AG10803 (cell line): ENCODE data around the gene UGT1A5.

ENCODE experiments used
- DNase-seq: peaks from one replicate; pipeline ENCODE4 v3.0.0; 2010; ENCODE audit warnings: low read depth
- H3K4me3 ChIP-seq: 2 replicates; pipeline ENCODE4 v1.5.1; 2011; ENCODE audit warnings: mild to moderate bottlenecking, low read length, control low read depth
- TF ChIP-seq, protein P1 (sequence below): conservative IDR thresholded peaks from 2 replicates; pipeline ENCODE4 v1.5.1; 2011; ENCODE audit warnings: mild to moderate bottlenecking, low read length, control low read depth, inconsistent platforms

Gene UGT1A5

DNA sequence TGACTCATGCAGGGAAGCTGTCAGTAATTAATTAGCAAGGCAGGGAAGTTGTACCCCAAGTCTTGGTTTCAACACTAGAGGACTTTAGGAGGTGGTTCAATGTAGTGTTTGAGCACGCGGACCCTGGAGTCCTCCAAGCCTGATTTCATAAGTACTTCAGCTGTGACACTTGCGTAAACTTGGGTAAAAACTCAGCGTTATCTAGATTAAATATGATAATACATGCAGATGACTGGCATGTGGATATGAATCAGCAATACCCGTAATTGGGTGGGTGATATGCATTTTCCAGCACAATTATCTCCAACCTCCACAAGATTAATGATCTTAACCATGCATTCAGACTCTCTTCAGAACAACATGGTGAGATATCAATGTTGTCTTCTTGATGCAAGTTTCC, 25.8 kb upstream of the UGT1A5 start:
- no peak for DNase-seq
- no peak overlapping the region for H3K4me3 ChIP-seq
- TF ChIP-seq, protein P1, sequence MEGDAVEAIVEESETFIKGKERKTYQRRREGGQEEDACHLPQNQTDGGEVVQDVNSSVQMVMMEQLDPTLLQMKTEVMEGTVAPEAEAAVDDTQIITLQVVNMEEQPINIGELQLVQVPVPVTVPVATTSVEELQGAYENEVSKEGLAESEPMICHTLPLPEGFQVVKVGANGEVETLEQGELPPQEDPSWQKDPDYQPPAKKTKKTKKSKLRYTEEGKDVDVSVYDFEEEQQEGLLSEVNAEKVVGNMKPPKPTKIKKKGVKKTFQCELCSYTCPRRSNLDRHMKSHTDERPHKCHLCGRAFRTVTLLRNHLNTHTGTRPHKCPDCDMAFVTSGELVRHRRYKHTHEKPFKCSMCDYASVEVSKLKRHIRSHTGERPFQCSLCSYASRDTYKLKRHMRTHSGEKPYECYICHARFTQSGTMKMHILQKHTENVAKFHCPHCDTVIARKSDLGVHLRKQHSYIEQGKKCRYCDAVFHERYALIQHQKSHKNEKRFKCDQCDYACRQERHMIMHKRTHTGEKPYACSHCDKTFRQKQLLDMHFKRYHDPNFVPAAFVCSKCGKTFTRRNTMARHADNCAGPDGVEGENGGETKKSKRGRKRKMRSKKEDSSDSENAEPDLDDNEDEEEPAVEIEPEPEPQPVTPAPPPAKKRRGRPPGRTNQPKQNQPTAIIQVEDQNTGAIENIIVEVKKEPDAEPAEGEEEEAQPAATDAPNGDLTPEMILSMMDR: no peak

- no peak for DNase-seq
- H3K4me3 ChIP-seq: no peak overlapping the region
- TF ChIP-seq, protein P1: no peak
These were observed 24.4 kb upstream of the UGT1A5 start for GRCh38 chr2:233688341-233688740.

DNA sequence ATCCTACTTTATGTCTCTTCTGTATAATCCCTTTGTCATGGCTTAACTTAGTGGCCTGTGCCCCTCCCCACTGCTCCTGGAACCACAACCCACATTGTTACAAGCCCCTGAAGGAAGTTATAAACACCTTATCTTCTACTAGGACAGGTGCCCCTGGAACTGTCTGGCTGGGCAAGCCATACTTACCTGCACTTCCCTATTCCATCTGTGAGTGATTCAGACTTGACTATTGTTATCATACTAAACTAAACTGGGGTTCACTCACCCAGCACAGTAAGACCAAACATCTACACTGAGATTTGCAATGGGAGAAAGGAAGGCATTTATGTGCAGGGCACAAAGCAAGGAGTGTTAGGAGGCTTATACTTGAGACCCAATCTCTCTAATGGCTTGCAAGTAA, 23.7 kb upstream of the UGT1A5 start:
- H3K4me3 ChIP-seq: no peak overlapping the region
- TF ChIP-seq, protein P1: no peak
- DNase-seq: no peak

- TF ChIP-seq, protein P1: no peak
- DNase-seq: no peak
- no peak overlapping the region for H3K4me3 ChIP-seq
These were observed 23.2 kb upstream of the UGT1A5 start for GRCh38 chr2:233689501-233689900.

DNA sequence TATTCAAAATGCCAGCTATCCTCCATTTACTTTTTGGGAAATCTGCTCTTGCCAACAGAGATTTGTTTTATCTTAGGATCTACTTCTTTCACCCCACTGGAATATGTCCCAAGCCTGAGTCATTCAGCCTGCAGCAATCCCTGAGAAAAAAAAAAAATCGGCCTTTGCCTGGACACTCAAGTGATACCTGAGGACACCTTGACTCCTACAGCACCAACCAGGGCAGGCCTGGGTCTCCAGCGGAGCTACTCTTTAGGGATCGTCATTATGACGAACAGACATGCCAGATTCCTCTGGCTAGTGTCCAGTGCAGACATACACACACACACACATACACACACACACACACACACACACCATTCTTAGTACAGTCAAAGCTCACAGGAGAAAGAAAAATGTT, 22.3 kb upstream of the UGT1A5 start:
- H3K4me3 ChIP-seq: no peak overlapping the region
- no peak for DNase-seq
- TF ChIP-seq, protein P1: no peak

DNA sequence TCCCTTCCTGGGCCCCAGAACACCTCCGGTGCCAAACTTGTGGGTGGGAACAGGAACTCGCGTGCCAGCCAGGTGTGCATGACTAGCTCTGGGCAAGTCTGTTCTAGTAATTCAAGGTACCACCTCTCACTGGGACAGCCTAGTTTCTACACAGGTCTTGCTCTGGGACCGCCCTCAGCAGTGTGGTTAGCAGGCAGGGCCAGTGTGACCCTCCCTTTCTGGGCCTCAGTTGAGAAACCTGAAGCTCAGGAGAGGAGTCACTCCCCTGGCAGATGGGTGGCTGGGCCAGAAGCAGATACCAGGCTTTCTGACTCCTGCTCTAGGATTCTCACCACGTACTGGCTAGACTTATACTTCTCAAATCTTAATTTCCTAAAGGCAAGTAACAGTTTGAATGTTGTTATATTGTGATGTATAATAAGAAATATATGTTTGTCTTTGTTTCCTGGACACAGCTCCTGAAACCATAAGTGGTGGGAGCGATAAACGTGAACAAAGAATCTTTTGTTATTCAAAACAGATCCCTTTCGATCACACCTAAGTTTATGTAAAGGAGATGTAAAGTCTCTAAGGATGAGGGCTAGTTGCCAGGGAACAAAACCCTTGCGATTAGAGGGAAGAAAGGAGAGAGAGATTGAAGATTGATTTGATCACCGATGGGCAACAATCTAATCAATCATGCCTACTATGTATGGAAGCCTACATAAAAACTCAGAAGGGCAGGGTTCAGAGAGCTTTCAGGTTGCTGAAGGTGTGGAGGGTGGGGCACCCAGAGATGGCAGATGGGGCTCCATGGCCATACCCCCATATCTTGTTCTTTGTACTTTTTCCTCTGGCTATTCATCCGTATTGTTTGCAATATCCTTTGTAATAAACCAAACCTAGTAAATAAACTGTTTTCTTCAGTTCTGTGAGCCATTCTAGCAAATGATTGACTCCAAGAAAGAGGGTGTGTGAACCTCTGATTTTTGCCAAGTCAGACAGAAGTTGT, 21.0 kb upstream of the UGT1A5 start:
- TF ChIP-seq, protein P1: no peak
- DNase-seq: no peak
- H3K4me3 ChIP-seq: no peak overlapping the region

DNA sequence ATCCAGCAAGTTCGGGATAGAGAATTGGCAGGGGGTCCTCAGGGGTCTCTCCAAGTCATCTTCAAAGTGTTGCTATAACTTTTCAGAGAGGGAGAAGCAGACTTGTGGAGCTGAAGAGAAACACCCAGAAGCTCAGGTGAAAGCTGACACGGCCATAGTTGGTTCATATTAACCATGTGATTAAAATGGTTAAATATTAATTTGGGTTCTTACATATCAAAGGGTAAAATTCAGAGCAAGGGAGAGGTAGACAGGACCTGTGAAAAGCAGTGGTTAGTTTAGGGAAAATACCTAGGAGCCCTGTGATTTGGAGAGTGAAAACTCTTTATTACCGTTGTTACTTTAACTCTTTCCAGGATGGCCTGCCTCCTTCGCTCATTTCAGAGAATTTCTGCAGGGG, 20.1 kb upstream of the UGT1A5 start, which contains the start of gene UGT1A6:
Gene UGT1A6 (plus strand): TSS at position 243 of the 400 bp plus-strand sequence. CDS start 115 bp downstream, at position 358.
- no peak within 1 kb of the TSS for H3K4me3 ChIP-seq
- DNase-seq: no peak
- TF ChIP-seq, protein P1: no peak
